NCI-H1092 (cell line): ENCODE data around the gene FBXO31.
"Not testable (repeated sequence)": the region's sequence is repeated elsewhere in the genome, so short reads cannot be mapped to it uniquely, and the experiment has no call there.

ENCODE experiments used
- DNase-seq: peaks from one replicate; lab custom pipeline; 2025; lab: John Stamatoyannopoulos, UW

Gene FBXO31

DNA sequence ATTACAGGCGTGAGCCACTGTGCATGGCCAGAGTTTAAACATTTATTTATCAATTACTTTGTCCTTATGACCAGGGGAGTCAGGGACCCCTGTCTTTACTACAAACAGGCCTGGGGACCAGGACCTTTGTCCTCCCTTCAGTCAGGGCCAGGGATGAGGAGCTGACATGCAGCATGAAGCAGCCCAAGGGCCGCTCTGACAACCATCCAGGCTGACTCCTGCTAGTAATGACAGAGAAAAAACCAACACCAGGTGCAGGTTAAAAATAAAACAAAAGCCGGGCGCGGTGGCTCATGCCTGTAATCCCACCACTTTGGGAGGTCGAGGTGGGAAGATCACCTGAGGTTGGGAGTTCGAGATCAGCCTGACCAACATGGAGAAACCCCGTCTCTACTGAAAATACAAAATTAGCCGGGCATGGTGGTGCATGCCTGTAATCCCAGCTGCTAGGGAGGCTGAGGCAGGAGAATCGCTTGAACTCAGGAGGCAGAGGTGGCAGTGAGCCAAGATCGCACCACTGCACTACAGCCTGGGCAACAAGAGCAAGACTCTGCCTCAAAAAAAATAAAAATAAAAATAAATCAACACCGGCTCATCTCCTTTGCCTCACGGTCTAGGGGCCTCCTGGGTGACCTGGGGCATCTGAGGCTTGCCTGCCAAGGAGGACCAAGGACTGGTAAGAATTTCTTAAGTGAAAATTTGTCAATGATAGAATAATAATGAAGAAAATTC lies 20.6 kb downstream of the FBXO31 start:
- not testable (repeated sequence) for DNase-seq

DNA sequence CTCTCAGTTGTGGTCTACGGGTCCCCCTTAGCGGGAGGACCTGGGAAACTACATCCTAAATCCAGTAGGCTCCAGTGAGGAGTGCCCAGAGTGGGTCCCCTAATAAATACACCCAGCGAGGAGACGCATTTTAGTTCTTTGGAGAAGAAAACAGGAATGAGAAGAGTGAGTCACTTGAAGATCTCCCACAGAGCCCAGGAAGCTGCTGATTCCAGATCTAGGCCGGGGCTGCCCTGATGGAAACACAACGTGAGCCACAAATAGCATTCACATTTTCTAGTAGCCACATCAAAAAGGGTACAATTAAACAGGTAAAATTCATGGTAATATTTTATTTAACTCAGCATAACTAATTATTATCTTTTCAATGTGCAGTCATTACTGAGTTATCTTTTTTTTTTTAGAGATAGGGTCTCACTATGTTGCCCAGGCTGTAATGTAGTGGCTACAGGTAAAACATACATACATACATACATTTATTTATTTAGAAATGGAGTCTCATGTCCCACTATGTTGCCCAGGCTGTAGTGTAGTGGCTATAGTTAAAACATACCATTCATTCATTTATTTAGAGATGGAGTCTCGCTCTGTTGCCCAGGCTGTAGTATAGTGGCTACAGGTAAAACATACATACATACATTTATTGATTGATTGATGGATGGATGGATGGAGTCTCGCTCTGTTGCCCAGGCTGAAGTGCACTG lies 21.5 kb downstream of the FBXO31 start:
- DNase-seq = no peak

DNA sequence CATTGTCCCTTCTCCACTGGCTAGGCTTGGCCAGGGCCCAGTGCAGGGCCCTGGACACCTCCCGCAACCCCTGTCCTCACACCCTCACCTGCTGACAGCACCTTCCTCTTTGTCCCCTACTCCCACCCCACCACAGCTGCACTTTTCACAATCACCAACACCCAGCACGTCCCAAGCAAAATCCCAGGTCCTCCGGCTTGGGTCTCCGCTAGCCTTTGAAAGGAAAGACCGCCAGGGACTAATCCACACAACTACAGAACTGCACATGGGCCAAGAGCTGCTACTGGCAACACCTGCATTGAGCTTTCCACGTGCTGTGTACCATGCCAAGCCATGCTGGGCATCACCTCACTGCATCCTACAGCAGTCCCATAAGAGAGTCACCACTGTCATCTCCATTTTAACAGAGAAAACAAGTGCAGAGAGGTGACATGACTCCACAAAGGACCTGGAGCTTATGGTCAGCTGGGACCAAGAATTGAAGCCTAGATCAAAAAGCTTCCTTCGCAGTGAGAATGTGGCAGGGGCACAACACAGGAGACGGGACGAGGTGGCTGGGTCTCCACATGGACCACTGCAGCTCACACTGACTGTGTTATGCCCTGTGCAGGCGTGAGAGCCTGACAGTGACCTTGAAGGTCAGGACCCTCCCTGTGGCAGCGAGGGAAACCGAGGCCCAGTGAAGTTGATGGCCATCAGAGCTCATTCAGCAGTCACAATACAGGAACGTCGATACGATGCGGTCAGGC lies 22.5 kb downstream of the FBXO31 start:
- DNase-seq = no peak

DNA sequence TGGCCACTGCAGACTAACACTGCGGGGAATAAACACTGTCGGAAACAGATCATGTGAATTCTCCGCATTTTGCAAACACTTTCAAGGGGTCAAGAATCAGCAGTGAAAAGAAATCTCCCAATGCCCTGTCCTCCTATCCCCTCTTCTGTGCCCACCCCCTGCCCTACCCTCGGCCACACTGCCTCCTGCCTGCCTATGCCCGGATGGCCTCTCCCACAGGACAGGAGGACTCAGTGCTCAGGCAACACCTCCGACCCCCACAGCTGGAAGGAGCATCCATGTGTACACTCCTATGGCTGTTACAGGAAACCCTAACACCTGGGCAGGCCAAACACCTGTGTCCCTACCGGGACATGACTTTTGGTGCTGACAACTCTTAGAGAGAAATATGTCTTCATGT lies 24.5 kb downstream of the FBXO31 start:
- DNase-seq = no peak

DNA sequence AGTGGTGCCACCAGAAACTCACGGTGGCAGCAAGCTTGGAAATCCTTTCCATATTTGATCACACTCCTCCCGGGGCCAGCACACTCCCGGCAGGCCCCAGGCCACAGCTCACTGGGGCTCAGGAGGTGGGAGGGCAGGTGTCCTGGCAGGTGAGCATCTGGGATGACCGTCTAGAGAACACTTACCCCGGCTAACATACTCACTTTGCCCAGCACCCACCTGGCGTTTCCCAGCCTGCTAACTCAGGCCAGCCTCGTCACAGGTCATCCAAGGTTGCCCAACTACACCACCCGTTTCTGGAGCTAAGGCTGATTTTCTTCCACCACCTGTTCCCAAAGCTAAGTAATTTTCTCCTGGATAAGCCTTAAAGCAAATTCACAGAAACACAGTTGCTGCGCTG lies 24.9 kb downstream of the FBXO31 start:
- no peak for DNase-seq

DNA sequence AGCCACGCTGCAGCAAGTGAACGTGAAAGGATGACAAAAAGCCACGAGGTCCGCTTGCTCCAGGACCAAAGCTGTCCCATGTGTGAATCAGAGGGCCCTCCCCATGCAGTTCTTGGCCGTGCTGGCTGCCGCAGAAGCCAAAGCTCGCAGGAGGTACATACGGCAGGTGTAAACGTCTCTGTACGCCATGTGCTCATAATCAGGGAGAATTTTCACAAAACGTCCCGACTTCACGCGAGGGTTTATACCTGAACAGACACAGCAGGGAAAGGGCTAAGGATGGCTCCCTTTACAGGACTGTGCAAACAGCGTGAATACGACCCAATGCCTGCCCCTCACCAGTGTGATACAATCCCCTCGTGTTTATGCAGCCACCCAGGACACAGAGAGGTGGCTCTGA lies 25.3 kb downstream of the FBXO31 start:
- no peak for DNase-seq

DNA sequence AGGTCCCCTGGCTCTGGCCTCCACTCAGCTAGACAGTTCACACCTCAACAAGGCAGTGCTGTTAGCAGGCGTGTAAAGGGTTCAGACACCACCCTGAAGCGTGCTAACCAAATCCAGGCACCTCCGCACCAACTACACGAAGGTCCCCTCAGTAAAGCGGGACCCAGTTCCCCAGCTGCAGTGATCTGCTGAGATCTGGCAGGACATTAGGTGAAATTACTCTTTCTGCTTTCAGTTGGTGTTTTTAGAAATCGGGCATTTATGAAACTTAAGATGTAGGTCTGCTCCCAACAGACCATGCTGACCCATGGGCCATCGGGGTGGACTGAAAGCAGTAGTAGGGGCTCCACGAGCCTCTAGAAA lies 27.1 kb downstream of the FBXO31 start:
- no peak for DNase-seq

DNA sequence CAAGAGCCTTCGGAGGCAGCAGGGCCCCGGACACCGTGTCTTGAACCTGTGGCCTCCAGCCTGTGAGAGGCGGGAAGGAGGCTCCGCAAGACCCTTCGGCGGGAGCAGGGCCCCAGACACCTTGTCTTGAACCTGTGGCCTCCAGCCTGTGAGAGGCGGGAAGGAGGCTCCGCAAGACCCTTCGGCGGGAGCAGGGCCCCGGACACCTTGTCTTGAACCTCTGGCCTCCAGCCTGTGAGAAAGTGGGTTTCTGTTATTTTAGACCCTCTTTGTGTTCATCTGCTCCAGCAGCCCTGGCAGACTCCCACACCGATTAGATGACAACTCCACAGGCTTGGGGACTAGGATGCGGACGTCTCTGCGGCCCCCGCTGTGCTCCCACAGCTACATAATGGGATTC lies 30.0 kb downstream of the FBXO31 start:
- DNase-seq = no peak

DNA sequence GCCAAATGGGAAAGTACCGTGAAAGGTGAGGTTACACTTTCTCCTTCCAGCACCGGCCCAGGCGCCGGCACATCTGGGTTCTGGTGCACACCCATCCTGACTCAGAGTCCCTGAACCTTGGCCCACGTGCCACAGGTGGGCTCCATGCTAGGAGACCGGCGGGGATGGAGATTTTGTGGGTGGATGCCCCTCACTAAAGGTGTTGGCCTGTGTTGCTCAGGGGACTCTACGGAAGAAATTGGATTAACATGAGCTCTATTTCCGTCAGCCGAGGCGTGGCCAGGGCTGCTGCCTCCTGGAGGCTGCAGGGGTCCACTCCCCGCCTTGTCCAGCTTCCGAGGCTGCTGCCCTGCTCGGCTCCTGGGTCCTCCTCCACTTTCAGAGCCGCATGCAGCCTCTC lies 30.8 kb downstream of the FBXO31 start:
- no peak for DNase-seq

DNA sequence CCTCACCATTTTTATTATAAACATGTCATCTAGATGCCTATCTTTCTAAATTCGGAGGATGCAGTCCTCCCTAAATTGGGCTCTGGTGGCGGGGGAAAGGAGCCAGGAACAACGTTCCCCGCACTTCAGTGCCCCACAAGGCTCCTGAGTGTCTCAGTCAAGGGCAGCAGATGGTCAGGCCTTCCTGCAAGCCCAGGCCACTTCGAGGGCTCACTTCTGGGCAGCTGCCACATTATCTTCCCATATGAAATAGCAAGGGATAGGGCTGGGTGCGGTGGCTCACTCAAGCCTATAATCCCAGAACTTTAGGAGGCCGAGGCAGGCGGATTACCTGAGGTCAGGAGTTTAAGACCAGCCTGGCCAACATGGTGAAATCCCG lies 32.3 kb downstream of the FBXO31 start:
- no peak for DNase-seq

DNA sequence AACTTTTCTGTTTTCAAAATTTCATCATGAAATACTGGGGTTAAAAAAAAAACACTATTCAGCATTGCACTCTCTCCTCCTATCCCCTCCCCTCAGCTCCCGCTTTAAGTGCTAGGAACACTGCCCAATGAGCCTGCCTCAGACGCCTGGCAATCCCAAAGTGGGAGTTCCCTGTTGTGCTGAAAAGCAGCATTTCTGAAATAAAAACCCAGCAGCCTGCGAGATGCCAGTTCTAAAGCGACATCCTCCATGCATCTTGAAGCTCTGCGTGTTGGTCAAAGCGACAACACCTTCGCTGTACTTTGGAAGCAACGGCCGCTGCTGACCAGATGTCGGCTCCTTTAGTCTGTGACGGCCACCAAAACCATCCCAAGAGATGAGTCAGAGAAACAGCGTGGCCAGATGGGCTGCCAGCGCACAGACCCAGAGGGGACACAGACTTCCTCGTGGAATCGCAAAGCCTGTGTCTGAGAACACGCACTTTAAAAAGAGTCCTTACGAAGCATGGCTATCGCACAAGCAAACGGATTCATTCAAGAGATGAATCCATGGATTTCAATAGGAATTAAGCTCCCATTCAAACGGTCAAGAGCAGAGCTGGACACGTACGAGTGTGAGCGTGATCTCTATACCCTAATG lies 32.8 kb downstream of the FBXO31 start:
- no peak for DNase-seq

DNA sequence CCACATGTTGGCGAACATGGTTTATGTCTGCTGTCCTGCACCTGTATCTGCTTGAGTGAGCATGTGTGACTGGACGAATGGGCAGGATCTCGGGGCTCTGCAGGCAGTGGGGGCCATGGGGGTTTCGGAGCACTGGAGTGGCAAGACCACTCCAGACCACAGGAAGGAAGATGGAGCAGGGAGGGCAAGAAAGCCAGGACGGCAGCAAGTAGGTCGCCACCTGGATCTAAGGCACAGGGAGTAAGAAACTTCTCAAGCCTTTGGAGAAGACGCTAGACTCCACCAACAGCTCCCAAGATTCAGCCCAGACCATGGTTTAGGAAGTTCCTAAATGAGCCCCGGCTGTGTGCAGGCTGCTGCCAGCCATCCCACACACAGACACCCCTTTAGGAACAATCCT lies 33.5 kb downstream of the FBXO31 start:
- DNase-seq = no peak

DNA sequence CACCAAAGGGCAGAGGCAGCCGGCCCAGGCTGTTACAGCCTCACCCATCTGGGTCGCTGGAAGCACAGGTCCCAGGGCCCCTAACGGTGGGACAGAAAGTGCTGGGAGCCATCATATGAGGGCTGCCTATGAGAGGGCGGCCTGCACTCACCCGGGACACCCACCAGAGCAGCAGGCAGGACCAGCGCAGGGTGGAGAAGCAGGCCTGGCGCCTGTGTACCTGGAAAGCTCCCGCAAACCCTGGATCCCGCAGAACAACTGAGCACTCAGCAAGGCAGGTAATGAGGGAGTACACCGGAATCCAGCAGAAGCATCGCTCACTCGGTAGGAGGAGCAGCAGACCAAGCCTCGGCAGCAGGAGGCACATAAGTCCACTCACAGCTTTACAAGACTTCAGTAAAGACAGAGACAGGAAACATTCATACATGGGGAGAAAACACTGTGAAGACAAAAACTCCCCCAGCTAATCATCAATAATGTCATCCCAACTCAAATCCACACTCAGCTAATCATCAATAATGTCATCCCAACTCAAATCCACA lies 34.9 kb downstream of the FBXO31 start:
- no peak for DNase-seq

DNA sequence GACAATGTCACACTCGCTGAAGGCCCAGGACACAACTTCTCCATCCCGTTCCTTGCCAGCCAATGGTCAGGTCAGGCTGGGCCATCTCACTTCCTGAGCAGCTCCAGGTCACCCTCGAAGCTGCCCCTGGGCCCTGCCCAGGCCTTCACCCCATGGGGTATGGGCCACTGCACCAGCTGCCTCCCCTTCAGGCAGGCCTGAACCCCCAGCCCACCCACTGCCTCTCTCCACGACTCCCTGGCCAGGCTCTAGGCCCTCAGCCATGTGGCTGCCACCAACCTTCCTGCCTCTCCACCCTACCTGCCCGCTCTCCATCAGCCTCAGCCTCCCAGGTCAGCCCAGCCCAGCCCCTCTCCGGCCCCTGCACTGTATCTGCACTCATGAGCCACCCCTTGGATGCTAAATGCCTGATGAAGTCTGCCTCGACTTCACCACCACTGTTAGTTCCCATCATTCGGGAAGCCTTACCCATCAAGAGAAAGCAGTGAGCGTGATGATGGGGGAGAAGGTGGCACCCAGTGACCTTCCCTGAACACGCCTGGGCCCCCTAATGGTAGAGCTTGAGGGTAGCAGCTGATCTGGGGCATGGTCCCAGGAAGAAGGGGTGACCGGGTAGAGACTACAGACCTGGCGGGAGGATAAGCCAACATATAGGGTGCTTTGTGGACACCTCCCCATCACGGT lies 35.5 kb downstream of the FBXO31 start:
- DNase-seq = no peak

DNA sequence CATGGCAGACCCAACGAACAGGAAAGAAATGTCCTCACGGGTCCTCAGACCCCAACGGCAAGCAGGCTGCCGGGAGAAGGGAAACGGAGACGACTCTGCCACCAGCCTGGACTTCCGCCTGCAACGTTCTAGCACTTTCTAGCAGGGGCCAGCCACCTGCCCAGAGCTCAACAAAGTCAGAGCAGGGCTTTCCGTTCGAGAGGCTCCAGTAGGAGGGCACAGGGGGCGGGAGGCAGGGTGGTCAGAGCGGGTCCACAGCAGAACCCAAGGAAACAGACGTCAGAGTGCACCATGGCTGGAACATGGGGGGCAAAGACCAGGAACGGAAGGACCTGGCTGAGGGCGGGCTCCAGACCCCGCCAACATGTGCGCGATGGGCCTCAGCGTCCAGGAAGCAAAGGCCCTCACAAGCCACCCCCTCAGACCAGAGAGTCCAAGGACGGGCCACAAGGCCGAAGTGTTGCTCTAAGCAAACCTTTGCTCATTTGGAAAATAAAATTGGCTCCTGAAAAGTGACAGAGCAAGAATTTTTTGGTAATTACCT lies 37.0 kb downstream of the FBXO31 start:
- DNase-seq = no peak

DNA sequence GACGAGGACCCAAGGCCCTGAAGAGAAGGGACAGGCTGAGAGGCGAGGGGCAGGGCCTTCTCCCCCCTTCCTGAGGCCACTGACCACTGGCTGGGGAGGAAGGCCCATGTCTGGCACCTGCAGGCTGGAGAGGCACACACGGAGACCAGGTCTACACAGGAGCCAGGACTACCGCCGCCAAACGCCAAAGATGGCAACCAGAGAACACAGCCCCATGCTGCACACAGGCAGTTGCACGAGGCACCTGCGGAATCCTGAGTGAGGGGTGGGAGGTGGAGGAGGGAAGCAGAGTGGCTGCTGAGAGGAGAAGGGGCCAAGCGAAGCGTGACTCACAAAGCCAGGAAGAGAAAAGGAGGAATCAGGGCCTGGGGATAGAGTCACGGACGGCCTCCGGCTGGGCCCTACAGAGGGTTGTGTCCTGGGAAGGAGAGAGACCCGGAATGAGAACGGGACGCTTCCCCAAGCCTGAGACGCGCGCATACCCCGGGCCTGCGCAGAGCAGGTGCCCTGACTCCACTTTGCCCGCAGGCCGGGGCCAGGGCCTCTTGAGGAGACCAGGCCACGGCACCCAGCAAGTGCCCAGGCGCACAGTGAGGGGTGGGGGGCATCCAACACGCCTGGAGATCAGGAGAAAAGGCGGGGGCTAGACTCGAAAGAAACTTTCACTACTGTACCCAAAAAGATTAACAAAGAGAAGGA lies 37.7 kb downstream of the FBXO31 start:
- DNase-seq = no peak

DNA sequence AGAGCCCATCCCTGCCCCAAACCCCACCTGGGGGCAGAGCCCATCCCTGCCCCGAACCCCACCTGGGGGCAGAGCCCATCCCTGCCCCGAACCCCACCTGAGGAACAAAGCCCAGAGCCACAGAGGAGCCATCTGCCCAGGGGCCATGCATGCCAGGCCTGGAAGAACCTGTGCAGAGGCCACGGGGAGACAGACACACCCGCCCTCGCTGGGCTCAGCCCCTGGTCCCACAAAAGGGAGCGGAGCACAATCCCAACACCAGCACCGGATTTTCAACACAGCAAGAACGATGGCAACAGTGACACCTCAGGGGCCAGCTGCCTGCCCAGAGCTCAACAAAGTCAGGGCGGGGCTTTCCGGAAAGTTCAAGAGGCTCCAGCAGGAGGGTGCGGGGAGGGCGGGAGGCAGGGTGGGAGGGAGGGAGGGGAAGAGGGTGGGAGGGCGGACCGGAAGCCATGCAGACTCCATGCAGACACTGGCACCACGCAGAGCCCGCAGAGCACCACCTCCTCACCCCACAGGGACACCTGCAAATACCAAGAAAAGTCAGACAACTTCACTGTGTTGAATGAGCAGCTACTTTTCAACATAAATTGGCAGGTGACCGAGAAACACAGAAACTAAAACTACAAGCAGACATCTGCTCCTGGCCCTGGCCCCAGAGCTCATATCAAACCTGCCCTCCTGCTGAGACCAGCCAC lies 38.5 kb downstream of the FBXO31 start:
- no peak for DNase-seq

DNA sequence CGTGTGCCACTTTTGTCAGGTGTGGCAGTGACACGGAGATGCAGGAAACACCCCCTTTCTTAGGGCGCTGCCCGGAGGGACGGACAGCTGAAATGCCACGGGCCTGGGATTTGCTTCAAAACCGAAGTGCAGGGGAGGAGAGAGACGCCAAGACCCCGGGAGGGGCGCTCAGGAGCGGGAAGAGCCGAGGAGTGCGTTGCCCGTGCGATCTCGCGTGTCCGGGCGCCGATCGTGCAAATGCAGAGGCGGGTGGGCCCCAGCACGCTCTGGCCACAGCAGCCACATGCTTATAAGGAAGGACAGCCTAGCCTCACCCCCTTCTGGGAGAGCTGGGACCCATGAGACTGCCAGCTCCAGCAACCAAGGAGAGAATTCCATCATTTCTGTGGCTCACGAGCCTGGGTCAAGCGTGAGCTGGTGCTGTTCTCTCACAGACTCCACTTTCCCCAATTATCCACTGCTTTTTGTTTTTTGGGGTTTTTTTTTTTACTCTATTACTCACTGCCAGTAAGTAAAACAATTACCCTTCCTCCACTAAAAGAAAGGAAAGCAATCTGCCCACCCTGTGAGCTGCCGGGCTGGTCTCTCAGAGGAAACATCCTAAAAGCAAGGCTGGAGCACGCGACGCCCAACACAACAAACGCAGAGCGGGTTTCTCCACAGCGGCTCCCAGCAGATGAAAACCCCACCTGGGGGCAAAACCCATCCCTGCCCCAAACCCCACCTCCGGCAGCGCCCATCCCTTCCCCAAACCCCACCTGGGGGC lies 39.2 kb downstream of the FBXO31 start:
- no peak for DNase-seq

DNA sequence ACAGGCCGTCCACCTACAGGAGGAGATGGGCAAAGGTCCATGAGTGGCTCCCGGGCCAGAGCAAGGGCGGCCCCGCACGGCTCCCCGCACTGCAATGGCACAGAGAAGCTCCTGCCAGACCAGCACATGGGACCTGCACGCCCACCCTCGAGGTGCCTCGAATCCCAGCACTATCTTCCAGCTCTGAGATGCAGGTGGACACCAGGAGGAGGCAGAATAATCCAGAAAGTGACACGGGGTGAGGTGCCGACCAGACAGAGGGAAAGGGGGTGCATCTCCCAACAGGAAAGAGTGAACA lies 39.9 kb downstream of the FBXO31 start:
- no peak for DNase-seq
